ENCODE measurements around the gene OCA2.

- TF ChIP-seq REST (IDR thresholded peaks at IDR 0.05; ENCODE audit: low read depth) (no peak), TAF1 (IDR thresholded peaks at IDR 0.05; ENCODE audit: low read depth) (no peak), YY1 (IDR thresholded peaks at IDR 0.05; ENCODE audit: low read depth) (no peak), CREB1 (IDR thresholded peaks at IDR 0.05; ENCODE audit: low read depth) (no peak), CEBPB (IDR thresholded peaks at IDR 0.05) (no peak), FOXM1 (IDR thresholded peaks at IDR 0.05; ENCODE audit: borderline replicate concordance, low read depth) (no peak), NFIC (IDR thresholded peaks at IDR 0.05) (no peak), RAD21 (IDR thresholded peaks at IDR 0.05; ENCODE audit: low read depth) (no peak), USF1 (IDR thresholded peaks at IDR 0.05) (no peak), EGR1 (IDR thresholded peaks at IDR 0.05) (no peak), MAX (IDR thresholded peaks at IDR 0.05) (no peak), EP300 (IDR thresholded peaks at IDR 0.05; ENCODE audit: borderline replicate concordance) (no peak), ZBTB7A (IDR thresholded peaks at IDR 0.05; ENCODE audit: low read depth) (no peak)
Measured at GRCh38 chr15:28005004-28005527, 94.0 kb downstream of the OCA2 start.
